Glomerular visceral epithelial cell (primary cell): ENCODE results near the gene C1QTNF5.

Experiments
- DNase-seq: peaks from one replicate; pipeline ENCODE4 v3.0.0-alpha.2; 2016; ENCODE audit errors: extremely low spot score

C1QTNF5 gene

DNA sequence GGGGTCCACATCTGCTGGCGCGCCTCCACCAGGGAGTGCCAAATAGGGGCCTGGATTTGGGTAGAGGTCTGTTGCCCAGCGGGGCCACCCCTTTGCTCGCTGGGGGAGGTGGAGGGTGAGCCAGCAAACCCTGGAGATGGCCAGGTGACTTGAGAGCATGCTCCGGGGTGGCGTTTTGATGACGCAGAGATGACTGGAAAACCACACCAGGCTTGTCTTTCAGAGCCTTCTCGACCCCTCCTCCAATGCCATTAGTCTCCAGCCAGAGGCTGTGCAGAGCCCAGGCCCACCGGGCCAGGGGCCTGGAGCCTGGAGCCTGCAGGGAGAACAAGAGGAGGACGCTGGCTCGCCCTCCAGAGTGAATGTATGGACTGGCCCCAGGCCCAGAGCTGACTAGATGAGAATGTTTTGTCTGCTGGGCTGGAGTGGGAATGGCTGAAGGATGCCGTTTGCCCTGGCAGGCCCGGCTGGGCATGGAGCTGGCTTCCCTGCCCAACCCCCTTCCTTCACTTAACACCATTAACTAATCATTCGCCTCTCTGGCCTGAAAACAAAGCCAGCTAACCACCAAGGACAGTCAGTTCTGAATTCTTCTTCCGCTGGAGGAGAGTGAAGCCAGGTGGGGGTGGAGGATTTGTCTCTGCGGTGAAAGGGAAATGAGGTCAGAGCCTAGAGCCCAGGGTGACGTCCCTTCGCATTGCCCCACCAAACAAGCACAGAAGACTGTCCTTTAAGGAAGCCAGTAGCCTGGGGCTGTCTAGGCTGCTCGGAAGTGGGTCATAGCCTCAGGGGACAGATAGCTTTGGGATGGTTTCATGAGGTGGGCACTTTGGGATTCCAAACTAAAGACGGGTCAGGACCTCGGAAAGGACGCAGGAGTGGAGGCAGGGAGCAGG, 22.2 kb downstream of the C1QTNF5 start:
- peak; percentile 89 for DNase-seq

DNA sequence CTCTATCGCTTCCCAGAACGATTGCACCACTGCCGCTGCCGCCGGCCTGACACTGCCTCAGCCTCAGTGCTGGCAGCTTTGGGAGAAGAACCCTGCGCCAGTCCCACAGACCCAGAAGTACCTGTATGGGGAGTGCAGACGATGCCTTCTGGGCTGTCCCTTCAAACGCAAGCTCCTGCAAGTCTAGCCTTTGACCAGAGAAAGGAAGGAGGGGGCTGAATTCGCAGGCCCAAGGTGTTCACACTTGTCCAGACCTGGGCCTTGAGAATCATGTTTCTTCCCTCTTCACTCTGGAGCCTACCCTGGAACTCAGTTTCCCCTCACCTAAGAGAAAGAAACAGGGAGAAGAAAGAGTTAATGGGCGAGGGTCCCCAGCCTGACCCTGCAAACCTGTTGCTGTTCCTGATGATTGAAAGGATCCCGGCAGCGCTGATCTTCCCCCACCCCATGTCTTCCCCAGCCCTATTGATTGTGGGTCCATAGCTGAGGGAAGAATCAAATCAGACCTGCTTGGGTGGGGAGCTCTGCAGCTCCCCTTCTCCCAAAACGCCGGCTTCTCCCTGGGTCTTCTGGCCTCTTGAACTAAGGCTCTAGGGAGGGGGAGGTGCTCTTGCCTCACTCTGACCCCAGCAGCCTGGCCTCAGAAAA, 23.0 kb downstream of the C1QTNF5 start:
- no peak for DNase-seq

DNA sequence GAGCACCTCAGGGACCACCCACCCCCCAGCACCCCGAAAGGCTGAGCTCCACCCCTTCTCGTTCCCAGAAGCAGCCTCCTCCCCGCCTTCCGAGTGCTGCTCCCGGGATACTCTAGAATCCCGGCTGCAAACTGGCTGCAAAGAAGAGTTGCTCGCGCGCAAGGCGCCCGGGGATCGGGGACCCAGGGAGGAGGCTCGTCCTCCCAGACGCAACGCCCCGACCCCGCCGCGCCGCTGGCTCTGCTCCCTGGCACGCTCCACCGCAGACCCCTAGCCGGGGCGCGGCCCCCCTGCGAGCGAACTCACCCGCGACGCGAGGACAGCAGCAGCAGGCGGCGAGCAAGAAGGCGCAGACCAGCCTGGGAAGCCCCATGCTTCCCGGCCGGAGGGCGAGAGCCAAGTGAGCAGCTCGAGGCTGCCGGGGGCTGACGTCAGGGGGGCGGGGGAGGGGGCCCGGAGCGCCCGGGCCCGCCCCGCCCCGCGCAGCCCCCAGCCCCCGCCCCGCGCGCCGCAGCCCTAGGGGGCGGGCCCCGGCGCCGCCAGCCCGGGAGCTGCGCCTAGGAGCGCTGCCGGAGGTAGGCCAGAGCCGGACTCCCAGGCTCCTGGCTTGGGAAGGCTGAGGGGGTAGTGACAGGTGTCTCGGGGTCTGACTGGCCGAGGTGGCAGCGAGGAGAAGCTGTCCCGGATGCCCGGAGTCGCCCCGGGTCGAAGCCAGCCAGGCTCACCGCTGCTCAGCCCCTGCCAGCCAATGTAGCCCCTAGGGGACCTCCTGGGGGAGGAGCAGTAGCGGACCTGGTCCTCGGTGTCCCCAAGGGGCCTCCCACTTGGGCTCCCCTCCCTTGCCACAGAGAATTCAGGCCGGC, 23.7 kb downstream of the C1QTNF5 start, which contains the start of gene MCAM:
Gene MCAM, minus strand, starts transcription at position 402 of the 863 bp plus-strand sequence. Its CDS starts 29 bp downstream, at position 373.
- DNase-seq: peak; percentile 76

DNA sequence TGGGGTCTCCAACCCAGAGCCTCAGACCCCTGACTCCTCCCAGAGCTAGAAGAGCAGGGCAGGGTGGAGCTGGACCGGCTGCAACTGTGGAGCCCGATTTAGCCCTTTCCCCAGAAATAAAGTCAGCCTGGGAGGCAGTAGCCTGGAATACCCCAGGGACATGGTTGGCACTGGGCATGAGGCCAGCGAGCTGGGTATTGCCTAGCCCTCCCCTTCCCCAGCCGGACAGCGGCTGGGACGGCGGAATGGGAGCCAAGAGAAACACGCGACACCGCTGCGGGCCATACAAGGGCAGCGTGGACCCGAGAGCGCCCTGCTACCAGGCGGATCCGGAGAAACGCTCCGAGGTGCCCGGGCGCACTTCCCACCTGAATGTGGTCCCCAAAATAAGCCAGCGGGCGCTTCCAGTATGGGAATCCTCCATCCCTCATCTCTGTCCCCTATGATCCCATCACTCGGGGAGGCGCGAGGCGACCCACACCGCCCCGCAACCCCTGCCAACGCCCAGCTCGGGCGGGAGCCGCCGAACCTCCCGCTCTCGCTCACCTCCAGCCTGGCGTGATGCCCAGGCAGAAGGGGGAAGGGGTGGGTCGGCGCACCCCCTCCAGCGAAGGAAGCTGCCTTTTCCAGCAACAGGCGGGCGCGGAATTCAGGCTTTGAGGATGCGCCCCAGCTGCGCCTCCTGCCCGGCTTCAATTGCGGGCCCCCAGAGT, 24.5 kb downstream of the C1QTNF5 start:
- peak; percentile 50 for DNase-seq

DNA sequence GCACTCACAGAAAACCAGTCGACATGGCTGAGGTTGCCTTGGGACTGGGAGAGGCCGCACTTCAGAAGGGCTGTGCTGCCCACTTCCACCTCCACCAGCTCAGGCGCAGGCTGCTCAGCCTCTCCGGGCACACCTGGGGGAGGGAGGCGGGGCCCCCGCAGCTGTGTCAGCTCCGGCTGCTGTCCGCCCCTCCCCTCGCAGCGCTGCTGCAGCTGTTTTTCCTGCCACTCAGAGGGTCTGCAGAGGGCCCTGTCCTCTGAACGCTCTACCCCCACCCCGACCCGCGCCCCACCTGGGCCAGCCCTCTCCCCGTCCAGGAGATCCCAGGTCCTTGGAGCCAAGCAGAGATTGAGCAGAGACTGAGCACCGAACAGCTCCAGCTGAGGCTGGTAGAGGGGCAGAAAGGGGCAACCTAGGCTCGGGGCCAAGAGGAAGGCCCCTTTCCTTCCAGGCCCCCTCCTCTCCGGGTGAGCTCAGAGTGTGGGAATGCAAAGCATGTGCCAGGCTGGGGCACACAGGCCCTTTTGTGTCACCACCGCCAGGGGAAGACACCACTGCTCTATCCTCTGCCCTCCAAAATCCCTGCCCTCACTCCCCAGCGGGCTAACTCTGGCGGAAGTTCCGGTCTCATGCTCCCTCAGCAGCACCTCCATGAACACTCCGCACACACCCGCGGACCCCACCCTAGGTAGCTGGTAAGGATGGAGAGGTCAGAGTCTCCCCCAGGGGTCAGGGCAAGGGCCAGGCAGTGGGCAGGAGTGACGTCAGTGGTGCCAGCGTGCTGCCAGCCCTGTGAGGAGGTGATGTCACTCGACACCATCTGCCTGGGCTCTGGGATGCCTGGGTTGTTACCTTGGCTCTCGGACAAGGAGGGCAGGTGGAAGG, 25.3 kb downstream of the C1QTNF5 start:
- peak; percentile 70 for DNase-seq

DNA sequence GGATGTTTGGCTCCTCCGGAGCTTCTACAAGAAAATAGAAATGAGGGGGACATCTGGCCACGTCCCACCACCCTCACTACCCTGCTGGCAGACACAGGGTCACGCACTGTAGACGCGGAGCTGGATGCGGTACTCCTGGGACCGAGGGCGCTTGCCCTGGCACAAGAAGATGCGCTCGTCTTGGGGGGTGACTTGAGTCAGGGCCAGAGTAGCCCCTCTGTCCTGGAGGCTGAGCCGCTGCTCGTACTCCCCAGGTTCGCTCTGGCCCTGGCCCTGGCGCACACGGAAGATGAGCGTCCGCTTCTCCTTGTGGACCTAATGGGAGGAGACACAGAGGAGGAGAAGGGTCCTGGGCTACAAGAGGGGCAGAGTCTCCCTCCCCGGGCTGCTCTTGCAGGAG, 26.0 kb downstream of the C1QTNF5 start:
- no peak for DNase-seq

DNA sequence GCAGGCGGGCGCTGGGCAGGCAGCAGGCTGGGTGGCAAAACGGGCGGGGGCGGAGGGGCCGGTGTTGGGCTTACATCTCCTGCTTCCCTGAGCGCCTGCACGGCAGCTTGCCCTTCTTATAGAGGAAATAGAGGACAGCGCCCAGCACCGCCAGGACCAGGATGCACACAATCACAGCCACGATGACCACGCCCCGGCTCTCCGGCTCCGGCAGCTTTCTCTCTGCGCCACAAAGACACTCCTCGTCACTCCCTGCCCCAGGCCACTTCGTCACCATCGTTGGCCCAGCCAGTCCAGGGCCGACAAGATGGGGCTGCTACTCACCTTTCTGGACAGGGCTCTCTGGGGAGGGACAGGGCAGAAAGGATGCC, 30.0 kb downstream of the C1QTNF5 start:
- DNase-seq: no peak

DNA sequence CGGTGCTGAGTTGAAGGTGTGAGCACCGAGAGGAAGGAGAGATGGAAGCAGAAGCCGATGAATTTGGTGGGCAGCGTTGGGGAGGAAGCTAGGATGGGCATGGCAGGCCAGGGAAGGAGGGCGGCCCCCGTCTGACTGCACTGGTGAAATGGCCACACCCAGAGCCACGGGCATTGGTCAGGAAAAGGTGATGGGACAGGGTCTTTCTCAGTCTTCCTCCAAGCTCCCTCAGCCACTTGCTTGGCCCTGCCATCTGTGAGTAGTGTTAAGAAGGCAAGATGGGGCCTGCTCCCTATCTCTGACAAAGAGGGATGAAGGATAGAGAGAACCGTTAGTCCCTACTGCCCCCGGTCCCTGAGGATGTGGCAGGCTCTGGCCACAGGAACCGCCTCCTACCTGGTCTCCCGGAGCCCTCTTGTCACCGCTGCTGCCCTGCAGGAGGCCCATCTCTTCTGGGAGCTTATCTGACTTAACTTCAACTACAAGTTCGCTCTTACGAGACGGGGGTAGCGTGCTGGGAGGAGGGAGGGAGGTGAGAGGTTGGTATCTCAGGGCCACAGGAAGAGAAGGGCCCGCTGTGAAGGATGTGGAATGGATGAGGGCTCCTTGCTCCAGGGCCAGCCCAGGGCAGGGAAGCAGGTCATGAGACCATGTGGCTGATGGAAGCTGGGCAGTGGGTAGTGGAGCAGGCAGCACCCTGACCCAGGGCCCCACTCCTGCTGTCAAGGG, 30.6 kb downstream of the C1QTNF5 start:
- DNase-seq: no peak

DNA sequence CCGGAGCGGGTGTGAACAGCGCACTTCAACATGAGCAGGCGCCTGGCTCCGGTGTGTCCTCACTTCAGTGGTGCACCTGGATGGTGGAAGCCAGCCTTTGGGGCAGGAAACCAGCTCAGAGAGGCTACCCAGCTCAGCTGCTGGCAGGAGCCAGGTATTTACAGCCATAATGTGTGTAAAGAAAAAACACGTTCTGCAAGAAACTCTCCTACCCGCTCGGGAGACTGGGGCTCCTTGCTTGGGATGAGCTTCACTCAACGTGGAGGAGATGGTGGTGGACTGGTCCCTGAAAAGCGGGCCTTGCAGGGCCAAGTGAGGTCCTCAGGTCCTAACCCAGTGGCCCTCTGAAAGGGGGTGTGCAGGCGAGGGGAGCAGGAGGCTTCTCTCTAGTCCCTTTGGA, 31.3 kb downstream of the C1QTNF5 start:
- no peak for DNase-seq

DNA sequence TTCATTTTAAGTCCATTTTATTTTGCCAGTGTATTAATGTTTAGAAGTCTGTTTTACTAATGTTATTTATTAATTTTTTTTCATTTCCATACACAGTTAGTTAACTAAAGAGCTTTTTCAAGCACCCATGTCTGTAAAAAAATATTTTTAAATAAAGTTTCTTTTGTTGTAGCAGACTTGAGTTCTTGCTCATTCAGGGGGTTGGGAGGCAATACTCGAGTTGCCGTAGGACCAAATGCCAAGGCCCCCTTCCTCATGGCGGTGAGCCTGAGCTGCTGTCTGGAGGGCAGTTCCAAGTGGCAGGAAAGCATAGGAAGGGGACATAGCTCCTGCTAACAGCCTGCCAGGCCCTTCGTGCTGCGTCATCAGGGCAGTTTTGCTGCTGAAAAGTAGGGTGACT, 32.7 kb downstream of the C1QTNF5 start:
- no peak for DNase-seq

DNA sequence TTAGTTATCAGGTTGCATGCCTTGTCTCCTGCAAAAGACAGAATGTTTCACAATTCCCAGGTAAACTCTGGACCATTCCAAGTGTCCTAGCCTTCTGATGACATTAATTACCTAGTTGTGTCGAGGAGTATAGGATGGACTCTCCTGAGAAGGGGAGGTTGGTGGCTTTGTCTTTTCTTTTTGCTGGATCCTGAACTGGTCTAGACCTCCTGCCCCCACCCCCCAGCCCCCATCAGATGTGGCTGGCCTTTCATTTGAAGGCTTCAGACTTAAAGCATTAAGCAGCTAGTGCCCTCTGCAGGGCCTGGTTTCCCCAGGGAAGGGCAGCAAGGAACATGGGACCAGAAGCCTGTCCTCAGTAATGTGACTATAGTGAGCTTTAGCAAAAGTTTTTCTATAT, 33.5 kb downstream of the C1QTNF5 start:
- DNase-seq: peak; percentile 29

DNA sequence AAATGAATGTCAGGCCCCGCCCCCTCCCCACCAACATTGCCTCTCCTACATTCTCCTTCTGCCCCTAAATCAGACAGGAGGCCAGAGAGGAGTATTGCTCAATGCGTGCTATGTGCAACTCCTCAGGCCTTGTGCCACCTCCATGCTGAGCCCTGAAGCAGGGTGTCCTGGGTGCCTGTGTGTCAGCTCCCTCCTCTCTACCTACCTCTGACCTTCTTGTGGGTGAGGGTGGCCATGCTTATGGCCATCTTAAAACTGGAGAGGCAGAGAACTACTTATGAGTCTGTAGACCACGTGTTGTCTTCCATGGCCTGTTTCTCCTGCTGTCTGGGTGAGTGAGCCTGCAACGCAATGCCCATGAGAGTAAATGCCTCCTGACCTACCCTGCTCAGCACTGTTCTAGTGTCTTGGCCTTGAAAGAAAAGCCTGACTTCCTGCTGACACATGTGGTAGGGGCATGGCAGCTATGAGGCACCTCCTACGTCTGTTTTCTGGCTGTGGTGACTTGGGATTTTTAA, 34.3 kb downstream of the C1QTNF5 start:
- no peak for DNase-seq

DNA sequence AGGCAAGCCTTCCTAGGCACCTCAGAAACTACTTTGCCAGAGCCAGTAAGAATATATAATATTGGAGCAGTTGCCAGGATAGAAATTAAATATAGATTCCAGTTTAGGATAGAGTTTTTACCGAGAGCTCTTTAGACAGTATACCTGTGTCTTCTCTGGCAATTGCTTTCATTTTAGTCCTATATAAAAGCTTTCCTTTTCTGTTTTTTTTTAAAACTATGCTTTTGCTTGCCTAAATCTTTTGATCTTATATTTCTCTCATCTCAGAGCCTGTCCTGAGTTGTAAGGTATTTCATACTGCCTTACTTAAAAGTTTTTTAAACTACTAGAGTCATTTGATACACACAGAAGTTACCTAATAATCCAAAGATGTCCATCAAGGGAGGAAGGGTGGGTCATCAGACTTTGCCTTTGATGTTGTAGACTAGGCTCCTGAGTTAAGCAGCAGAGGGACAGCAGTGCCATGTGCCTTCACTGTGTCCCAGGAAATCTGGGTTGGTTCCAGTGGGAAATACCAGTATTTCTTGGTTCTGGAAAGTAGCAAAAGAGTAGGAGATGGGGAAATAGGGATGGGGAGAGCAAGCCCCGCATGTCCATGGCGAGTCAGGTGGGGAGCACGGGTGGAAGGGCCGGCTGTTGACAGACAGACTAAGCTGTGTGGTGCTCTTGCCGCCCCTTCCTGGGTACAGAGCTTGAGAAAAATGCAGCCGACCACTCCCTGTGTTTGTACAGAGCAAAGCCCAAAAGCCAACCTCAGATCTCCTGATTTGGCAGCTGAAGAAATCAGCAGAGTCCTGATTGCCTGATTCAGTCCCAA, 34.9 kb downstream of the C1QTNF5 start:
- DNase-seq: no peak

DNA sequence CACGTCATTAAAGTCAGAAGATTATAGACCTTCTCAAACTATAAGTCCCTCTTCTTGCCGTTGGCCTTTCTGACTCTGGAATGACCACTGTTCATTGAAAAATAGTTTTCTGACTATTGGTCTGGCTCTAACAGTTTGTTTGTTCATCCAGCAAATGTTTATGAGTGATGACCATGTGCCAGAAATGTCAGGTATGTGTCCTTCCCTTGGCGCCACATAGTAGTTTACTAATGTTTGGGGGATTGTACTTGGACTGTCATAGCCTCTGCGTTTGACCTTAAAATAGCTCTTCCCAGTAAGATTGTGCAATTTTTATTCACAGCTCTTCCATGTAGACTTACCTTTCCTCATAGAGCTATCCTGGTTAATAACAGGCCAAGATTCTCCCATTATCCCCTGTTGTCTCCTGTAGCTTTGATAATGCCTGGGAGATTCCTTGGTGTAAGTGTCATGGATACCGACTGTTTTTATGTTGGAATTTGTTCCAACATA, 37.4 kb downstream of the C1QTNF5 start:
- DNase-seq: no peak

DNA sequence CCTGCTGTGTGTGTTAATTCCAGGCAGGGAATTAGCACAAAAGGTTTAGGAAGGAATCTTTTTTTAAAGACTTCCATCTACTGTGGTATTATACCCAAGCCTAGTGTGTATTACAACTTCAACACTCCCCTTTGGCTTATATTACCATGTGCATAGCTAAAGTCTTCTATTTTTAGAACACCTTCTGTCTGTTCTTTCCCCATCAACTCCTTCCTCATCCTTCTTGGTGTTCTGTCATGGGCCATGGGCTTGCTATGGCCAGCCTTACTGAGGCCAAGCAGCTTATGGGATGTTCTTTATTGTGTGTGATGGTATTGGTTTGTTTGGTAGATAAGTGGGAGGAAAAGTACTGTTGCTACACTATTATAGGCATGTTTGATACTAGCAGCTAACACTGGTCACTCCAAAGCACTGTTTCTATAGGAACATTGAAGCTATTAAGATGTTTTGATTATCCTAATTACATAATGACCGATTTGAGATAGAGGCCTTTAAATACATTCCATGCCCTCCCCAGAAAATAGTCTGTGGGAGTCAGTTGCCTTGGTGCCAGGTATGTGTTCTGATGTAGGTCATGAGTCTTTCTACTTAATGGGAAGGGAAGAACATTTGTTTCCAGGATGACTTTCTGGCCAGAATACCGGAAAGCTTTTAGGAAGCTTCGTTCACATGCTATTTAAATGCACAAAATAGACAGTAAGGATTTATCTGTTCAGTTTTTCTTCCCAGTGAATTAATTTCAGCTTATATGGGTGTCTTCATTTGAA, 40.3 kb downstream of the C1QTNF5 start:
- no peak for DNase-seq

DNA sequence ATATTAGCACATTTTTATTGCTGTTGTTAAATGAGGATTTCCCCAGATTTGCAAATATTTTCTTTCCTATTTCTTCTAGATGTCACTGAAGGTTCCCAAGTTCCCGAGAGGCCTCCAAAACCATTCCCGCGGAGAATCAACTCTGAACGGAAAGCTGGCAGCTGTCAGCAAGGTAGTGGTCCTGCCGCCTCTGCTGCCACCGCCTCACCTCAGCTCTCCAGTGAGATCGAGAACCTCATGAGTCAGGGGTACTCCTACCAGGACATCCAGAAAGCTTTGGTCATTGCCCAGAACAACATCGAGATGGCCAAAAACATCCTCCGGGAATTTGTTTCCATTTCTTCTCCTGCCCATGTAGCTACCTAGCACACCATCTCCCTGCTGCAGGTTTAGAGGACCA, 41.3 kb downstream of the C1QTNF5 start:
- DNase-seq: no peak

DNA sequence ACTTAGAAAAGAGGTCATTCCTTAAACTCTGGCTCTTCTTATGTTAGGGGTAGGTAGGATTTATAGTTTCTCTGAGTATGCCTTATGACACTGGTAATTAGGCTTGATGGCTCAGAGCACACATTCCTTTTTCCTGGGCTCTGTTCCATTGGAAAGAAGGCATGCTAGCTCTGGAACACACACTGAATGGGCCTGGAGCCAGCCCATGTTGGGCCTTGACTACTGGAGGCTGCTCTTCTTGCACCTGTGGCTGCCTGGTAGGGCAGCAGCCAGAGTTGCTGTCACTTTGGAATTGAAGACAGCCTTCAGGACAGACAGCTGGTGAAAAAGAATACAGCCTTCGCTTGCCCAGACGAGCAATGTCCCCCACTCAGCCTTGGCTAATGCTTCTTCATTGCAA, 42.0 kb downstream of the C1QTNF5 start:
- no peak for DNase-seq

DNA sequence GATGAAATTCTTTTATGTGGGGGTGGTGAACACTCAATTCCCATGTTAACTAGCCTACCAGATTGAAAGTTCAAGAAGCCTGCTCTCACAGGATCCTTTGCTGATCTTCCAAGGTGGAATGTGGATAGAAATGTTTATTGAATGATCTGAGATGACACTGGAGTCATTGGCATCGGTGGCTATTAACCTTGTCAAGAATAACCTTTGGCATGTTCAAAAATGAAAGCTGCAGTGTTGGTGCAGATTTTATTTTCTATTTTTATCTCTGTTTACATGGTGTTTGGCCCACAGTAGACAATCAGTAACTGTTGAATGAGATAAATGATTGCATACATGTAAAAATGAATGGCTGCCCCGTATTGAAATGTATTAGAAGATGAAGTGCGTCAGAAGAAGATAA, 42.7 kb downstream of the C1QTNF5 start:
- DNase-seq: no peak
